HFF-Myc (cell line): ENCODE results near the gene KRT15.

Experiments
- DNase-seq: peaks from one replicate; pipeline ENCODE4 v3.0.0-alpha.2; 2011; ENCODE audit warnings: low read depth; ENCODE audit errors: extremely low read depth
- H3K4me3 ChIP-seq: replicated peaks from 2 replicates; pipeline ENCODE4 v1.5.1; 2011; ENCODE audit warnings: low read depth, mild to moderate bottlenecking, control low read depth, low read length
- CTCF ChIP-seq: IDR thresholded peaks from 2 replicates; pipeline ENCODE4 v1.5.1; 2012; ENCODE audit warnings: mild to moderate bottlenecking, low read depth, low read length, control low read depth; ENCODE audit errors: missing control alignments

The KRT15 gene

DNA sequence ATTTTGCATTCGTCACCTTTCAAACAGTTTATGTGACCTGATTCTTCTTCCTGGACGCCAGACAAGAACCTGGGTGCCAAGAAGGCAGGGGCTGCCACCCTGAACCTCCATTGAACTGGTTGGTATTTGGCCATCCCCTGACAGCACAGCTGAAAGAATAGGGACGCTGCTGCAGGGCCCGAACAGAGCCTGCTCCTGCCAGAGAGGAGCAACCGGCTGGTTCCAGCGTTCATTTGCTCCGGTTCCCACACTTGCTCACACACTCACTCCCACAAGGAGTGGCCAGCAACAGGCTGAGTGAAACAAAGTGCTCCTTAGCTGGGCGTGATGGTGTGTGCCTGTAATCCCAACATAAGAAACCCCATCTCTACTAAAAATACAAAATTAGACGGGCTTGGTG, 38.2 kb upstream of the KRT15 start:
- no peak overlapping the region for H3K4me3 ChIP-seq
- TF ChIP-seq CTCF: no peak
- DNase-seq: no peak

GRCh38 chr17:41556306-41556705, 37.6 kb upstream of the KRT15 start:
- H3K4me3 ChIP-seq: no peak overlapping the region
- DNase-seq: no peak
- TF ChIP-seq CTCF: no peak

- no peak overlapping the region for H3K4me3 ChIP-seq
- no peak for TF ChIP-seq CTCF
- no peak for DNase-seq
These were observed 36.6 kb upstream of the KRT15 start for GRCh38 chr17:41555105-41555887.

GRCh38 chr17:41553987-41554680, 35.4 kb upstream of the KRT15 start:
- no peak overlapping the region for H3K4me3 ChIP-seq
- no peak for TF ChIP-seq CTCF
- DNase-seq: no peak

DNA sequence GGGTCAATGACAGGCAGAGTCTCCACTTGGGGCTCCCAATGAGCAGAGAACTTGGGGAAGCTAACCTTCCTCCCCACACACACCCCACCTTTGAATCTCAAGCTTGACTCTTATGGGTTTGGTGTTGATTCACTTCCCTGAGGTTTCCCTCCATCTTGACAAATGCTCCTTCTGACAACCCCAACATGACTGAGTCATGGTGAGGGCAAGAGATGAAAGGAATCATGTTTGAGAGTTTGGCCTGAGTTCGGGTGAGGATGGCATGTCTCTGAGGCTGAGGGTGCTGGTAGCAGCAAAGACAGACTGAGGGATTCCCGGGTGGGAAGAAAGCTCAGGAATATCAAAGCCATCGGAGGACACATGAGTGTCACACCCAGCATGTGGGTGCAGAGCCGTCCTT, 34.5 kb upstream of the KRT15 start:
- TF ChIP-seq CTCF: no peak
- DNase-seq: no peak
- H3K4me3 ChIP-seq: no peak overlapping the region

DNA sequence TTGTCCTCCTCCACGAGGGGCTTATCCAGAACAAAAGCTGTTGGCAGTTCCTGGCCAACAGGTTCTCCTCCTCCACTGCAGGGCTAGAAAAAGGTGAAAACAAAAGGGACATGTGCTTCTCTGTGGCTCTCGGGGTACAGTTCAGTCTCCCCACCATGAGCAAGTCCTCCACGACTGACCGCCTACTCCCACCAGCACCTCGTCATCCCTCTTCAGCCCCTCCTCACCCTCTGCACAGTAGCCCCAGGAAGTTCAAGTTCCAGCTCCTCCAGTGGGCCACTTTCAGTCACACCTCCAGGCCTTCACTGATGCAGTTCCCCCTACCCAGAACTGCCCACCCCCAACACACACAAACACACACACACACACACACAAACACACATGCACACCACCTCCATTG, 33.8 kb upstream of the KRT15 start:
- TF ChIP-seq CTCF: no peak
- H3K4me3 ChIP-seq: no peak overlapping the region
- DNase-seq: no peak
